NCI-H460 (cell line): ENCODE data around the gene EYA2. TPM values are rescaled to one million over a fixed set of nuclear protein-coding genes. Genes with fewer than 3 reads are reported as not detected.

Experiments
- DNase-seq: peaks from one replicate; pipeline ENCODE4 v3.0.0-alpha.2; 2016; ENCODE audit warnings: low read depth; ENCODE audit errors: extremely low read depth
- total RNA-seq: library from RNA; depleted of rRNA; stranded (reverse); fragments of >200 nt; shearing (Covaris generic); gene quantifications from 2 replicates; pipeline ENCODE4 v1.2.3, GENCODE V29; 2014

EYA2 gene
- total RNA-seq, 1 experiment from 2014 or later: 0.32 TPM

GRCh38 chr20:47054945-47055344, 160.3 kb downstream of the EYA2 start:
- no peak for DNase-seq

GRCh38 chr20:47055699-47056369, 161.2 kb downstream of the EYA2 start:
- DNase-seq: no peak

- DNase-seq: no peak
Observed at GRCh38 chr20:47057661-47058060, 163.0 kb downstream of the EYA2 start.

GRCh38 chr20:47058236-47058635, 163.6 kb downstream of the EYA2 start:
- no peak for DNase-seq

GRCh38 chr20:47059536-47059935, 164.9 kb downstream of the EYA2 start:
- no peak for DNase-seq

- no peak for DNase-seq
Observed at GRCh38 chr20:47061549-47061948, 166.9 kb downstream of the EYA2 start.

- DNase-seq: no peak
Observed at GRCh38 chr20:47062226-47062890, 167.7 kb downstream of the EYA2 start.

- DNase-seq: no peak
Observed at GRCh38 chr20:47063407-47063806, 168.8 kb downstream of the EYA2 start.

- no peak for DNase-seq
Observed at GRCh38 chr20:47063808-47064207, 169.2 kb downstream of the EYA2 start.

- DNase-seq: no peak
Observed at GRCh38 chr20:47066484-47067270, 172.0 kb downstream of the EYA2 start.

GRCh38 chr20:47067776-47068175, 173.1 kb downstream of the EYA2 start:
- no peak for DNase-seq

- DNase-seq: no peak
Observed at GRCh38 chr20:47070176-47070575, 175.5 kb downstream of the EYA2 start.

GRCh38 chr20:47071646-47072185, 177.1 kb downstream of the EYA2 start:
- no peak for DNase-seq

- no peak for DNase-seq
Observed at GRCh38 chr20:47073766-47074475, 179.3 kb downstream of the EYA2 start.

GRCh38 chr20:47075263-47075662, 180.6 kb downstream of the EYA2 start:
- no peak for DNase-seq

GRCh38 chr20:47079047-47079446, 184.4 kb downstream of the EYA2 start:
- no peak for DNase-seq

- DNase-seq: no peak
Observed at GRCh38 chr20:47080365-47080764, 185.7 kb downstream of the EYA2 start.

- no peak for DNase-seq
Observed at GRCh38 chr20:47086316-47086715, 191.7 kb downstream of the EYA2 start.

GRCh38 chr20:47088335-47088734, 193.7 kb downstream of the EYA2 start:
- no peak for DNase-seq

- DNase-seq: no peak
Observed at GRCh38 chr20:47089151-47089550, 194.5 kb downstream of the EYA2 start.

- no peak for DNase-seq
Observed at GRCh38 chr20:47090835-47091234, 196.2 kb downstream of the EYA2 start.
